Jurkat, Clone E6-1 (cell line): ENCODE data around the gene PRRX2.
"Not testable (repeated sequence)": the region's sequence is repeated elsewhere in the genome, so short reads cannot be mapped to it uniquely, and the experiment has no call there.

ENCODE experiments used
- DNase-seq: peaks from one replicate; pipeline ENCODE4 v3.0.0-alpha.2; 2011; ENCODE audit warnings: low read depth, low spot score
- H3K4me3 ChIP-seq: 2 replicates; pipeline ENCODE4 v1.5.1; 2011; ENCODE audit warnings: mild to moderate bottlenecking, low read length, control low read depth, moderate library complexity

The PRRX2 gene

DNA sequence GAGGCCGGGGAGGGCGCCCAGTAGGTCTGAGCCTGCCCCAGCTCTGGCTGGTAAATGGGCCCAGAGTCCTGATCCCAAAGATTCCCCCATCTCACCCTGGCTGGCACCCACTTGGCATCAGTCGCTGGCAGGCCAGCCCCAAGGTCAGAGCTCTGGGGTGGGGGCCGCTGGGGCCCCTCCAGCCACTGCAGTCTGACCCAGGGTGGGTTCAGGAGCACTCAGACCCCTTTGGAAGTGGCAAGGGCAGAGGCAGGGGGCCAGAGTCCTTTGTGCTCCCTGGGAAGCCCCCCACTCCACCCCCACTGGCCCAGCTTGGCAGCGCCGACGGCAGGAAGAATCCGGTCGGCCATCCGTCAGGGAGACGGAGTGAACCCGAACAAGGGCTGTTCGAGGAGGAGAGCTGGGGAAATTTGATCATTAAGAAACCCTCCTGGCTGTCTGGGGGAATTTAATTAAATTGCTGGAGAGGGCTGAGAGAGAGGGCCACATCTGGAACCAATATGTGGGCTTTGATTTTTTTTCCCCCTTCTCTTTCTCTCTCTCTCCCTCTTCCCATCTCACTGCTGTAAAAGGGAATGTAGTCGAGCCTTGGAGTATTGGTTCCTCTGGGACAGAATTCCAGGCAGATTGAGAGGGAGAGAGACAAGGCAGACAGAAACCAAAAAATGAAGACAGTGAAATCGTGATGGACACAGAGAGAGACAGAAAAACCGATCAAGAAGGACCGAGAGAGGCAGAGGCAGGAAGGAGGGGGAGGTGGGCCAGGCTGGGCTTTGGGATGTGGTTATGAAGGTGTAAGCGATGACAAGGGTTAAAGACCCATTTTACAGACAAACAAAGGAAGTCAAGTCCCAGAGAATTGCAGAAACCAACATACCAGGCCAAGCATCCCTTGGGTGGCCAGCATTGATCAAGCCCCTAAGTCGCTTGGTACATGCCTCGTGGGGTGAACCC, 15.4 kb upstream of the PRRX2 start:
- no peak overlapping the region for H3K4me3 ChIP-seq
- no peak for DNase-seq

DNA sequence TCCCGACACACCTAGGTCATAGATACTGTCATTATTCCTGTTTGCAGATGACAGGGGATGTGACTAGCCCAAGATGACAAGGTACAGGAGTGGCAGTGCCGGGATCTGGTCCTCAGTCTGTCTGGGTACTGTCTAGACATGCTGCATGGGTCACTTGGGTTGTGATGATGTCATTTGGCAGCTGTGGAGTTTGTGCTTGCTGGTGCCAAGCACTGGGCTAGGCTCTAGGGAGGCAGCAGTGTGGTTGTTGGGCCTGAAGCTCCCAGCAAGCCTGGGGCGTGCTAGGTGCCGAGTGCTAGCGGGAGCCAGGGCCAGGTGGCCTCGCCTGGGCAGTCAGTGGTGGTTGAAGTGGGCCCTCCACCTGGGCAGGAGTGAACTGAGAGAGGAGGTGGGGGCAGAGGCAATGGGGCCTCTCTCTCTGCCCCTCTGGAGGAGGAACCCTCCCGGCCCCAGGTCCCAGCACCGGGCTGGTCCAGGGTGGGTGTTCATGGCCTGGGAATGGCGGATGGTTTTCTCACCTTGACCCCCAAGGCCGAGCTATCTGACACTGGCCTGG, 14.7 kb upstream of the PRRX2 start:
- no peak for DNase-seq
- H3K4me3 ChIP-seq, result no peak overlapping the region

DNA sequence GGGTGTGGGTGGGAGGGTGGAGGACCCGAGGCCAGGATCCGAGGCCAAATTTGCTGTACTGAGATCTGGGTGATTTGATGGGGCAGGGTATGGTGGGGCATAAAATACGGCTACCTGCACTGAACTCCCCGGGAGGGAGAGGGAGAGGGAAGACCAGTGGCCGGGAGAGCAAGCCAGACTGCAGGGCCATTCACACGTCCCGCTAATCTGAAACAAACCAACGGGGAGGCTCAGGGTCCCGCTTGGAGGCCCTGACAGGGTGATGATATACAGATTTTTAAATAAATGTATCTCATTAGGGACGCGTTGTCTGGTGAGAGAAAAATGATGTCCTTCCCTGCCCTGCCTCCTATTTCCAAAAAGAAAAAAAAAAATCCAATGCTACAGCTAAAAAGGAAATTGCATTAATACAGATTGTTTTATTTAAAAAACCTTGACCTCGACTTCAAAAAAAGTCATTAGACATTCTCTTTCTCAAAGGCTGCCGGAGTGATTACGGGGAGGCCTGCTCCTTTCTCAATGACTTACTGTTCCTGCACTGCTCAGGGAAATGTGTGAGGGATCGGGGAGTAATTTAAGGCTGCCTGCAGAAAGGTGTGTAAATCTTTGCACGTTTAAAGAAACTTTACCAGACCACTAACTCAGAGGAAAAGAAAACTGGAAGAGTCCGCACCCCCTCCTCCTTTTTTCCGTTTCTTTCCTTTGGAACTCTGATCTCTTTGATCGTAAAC, 11.5 kb upstream of the PRRX2 start:
- no peak for DNase-seq
- no peak overlapping the region for H3K4me3 ChIP-seq

DNA sequence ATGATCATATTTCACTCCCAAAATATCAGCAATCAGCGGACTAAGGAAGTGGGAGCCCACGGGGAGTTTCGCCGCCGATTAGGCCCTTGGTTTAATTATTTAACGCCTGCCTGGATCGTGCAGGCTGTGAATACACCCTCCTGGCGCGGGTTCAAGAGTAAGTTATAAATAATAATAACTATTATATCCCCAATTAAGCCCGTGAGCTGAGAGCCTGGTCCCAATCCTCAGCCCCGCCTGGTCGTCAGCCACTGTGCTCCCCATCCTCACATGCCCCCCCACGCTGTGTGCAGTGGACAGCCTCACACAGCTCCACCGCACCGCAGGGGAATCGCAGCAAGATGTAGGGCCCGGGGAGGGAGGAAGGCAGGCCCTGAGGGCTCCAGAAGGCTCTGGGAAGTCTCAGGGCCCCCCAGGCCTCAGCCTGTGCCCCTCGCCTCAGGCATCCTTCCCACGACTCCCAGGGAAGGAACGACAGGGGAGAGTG, 10.8 kb upstream of the PRRX2 start:
- DNase-seq, result no peak
- H3K4me3 ChIP-seq, result no peak overlapping the region

DNA sequence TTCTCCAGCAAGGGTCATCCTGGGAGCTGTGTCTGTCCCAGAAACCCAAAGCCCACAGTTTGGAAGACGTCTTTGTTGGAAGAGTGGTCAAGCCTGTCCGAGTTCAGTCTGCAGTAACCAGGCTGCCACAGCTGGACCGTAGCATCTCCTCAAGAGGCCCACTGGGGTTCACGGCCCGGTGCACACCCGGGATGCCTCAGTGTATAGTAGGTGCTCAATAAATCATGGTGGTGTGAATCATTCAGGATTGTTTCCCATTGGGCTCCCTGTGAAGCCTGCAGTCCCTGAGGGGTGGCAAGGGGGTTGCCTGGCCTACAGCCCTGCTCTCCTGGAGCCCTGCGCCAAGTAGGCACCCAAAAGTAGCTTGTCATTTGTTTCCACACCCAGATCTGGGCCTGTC, 10.3 kb upstream of the PRRX2 start:
- no peak for DNase-seq
- no peak overlapping the region for H3K4me3 ChIP-seq

DNA sequence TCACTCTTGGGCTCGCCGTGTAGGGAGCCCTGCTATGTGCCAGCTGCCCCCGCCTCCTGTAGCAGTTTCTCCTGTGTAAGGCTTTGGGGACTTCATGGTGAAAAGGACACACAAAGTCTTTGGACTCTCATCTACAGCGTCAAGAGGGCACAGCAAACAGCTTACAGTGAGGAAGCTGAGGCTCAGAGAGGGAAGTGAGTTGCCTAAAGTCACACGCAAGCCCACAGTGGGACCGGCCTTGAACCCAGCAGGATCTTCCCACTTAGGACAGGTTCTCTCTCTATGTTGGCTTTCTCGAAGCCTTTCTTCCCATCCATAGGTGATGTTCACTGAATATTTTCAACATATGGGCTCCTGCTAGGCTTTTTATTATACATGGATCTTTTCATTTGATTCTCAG, 9.8 kb upstream of the PRRX2 start:
- no peak for DNase-seq
- no peak overlapping the region for H3K4me3 ChIP-seq

DNA sequence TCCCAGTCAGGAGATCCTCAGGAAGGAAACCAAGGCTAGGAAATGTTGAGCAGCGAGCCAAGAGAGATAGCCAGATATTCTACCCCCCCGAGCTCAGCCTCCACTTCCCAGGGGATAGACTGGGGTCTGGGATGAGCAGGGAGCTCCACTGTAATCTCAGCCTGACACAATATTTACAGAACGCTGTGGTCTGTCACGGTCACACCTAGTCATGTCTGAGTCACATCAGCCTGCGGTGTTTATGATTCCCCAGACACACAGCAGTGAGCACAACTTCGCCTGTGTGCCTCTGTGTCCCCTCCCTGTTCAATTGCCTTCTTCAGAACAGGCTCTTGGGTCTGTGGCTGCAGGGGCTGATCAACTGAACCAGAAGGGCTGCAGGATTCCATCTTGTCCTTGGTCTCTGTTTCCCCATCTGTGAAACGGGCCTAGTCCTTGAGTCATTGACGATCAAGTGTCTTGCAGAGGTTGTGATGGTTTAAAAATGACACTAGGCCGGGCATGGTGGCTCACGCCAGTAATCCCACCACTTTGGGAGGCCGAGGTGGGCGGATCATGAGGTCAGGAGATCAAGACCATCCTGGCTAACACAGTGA, 8.6 kb upstream of the PRRX2 start:
- no peak for DNase-seq
- H3K4me3 ChIP-seq, result no peak overlapping the region

DNA sequence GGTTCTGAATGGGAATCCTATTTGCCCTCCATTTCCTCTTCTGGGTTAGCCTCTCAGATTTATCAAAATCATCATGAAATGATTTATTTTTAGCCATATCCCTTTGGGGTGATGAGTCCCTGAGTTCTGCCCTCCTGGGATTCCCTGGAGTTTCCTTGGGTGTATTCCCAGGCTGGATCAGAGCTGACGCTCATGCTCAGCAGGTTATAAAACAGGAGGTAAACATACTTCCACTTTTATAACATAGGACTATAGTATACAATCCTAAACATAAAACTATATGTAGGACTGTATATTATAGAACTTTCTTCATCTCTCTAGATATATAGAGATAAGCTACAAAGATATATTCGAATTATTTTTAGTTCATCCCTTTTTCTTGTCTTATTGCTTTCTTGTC, 4.4 kb upstream of the PRRX2 start:
- DNase-seq, result no peak
- H3K4me3 ChIP-seq, result no peak overlapping the region

DNA sequence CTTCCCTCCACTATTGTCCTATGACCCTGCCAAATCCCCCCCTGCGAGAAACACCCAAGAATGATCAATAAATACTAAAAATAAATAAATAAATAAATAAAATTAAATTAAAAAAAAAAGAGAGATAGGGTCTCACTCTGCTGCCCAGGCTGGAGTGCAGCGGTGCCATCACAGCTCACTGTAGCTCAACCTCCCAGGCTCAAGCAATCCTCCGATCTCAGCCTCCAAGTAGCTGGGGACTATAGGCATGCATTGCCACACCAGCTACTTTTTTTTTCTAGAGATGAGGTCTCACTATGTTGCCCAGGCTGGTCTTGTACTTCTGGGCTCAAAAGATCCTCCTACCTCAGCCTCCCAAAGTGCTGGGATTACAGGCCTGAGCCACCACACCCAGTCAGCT, 3.2 kb upstream of the PRRX2 start:
- not testable (repeated sequence) for DNase-seq, H3K4me3 ChIP-seq

DNA sequence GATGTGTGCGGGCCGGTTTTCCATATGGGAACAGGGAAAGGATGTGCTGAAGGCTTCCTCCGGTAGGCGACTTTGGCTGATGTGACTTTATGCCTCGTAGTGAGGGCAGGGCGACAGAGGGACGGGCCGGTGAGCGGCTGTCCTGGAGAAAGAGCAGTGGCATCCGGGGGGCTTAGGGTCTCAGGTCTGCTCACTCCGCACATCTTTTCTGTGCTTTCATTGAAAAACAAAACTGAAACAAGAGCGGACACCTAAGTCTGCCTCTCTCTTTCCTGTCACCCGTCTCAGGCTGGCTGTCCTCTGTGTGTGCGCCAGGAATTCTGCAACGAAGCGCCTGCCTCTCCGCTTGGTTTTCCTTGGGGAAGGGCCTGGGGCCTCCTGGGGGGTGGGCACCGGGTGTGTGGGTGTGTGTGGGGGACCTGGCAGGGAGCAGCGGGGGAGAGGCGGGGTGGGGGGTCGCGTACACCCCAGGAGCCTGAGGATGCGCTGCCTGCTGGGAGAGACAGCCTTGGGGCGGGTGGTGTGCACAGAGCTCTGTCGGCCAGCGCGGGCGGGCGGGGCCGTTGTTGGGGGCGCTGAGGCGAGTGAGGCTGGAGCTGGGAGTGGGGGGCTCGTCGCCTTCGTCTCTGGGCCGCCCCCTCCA, 580 bp upstream of the PRRX2 start:
- DNase-seq, result no peak
- no peak overlapping the region for H3K4me3 ChIP-seq

DNA sequence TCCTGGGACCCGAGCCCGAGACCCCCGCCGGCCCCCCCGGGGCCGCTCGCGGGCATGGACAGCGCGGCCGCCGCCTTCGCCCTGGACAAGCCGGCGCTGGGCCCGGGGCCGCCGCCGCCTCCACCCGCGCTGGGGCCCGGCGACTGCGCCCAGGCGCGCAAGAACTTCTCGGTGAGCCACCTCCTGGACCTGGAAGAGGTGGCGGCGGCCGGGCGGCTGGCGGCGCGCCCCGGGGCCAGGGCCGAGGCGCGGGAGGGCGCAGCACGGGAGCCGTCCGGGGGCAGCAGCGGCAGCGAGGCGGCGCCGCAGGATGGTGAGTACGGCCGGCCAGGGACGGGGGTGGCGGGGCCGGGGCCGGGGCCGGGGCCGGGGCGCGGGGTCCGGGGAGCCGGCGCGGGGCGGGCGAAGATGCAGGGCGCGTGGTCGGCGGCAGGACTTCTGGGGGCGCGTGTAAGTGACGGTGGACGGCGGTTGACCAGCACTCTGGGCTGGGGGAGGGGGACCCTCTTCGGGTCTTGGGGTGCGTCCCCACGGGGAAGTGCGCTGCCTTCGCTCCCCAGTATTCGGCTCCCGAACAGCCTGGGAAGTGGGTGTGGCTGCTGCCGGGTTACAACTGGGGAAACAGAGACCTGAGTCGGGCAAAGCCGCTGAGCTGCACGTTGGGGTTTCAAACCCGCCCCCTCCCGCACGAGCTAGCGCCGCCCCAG, 520 bp downstream of the PRRX2 start:
- no peak for DNase-seq
- H3K4me3 ChIP-seq, result no peak overlapping the region

DNA sequence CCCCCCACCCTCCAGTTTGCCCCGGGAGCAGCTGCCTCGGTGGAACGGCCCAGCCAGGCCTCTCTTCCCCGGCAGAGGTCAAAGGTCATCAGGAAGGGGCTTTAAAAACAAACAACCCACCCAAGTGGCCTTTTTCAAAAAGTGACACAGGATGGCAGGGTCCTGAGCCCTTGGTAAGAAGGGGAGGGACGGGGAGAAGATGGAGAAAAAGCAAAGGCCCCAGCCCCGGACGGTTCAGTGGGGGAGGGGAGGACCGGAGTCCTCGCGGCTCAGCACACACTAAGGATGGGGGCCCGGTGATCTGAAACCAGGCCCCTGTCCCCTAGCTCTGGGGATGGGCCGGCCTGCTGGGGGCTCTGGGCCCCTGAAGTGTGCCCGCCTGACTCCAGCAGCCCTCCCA, 1.1 kb downstream of the PRRX2 start:
- DNase-seq, result no peak
- H3K4me3 ChIP-seq, result no peak overlapping the region

DNA sequence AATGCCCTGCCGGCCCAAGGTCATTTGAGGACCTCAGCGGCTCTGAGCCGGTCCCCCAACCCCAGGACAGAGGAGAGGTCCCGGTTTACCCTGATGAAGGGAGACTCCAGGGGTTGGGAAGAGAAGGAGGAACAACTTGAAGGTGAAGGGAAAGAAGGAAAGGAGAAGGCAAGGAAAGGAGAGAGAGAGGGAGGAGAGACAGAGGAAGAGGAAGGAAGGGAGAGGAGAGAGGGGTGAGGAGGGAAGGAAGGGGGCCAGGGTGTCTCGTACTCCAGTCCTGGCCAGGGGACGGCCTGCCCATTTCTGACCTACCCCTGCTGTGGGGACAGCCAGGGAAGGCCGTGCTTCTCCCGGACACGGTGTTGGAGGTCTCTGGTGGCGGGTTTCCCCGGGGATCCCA, 1.9 kb downstream of the PRRX2 start:
- H3K4me3 ChIP-seq, result no peak overlapping the region
- no peak for DNase-seq

DNA sequence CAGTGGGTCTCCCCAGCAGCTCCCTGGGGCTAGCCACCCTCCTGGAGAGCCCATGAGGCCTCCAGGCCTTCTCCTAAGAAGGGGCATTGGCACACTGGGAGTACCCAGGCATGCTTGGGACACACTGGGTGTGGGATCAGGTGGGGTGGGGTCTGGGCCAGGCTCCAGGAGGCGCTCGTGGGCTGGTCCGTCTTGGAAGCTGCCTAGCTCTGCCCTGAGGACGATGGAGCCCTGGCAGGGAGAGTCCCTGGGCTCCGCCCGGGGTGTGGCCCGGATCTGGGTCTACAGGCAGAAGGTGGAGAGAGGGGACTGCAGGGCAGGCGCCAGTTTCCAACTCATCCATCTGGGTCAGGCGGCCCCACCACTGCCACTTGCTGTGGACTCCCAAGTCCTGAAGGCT, 2.4 kb downstream of the PRRX2 start:
- no peak overlapping the region for H3K4me3 ChIP-seq
- no peak for DNase-seq

DNA sequence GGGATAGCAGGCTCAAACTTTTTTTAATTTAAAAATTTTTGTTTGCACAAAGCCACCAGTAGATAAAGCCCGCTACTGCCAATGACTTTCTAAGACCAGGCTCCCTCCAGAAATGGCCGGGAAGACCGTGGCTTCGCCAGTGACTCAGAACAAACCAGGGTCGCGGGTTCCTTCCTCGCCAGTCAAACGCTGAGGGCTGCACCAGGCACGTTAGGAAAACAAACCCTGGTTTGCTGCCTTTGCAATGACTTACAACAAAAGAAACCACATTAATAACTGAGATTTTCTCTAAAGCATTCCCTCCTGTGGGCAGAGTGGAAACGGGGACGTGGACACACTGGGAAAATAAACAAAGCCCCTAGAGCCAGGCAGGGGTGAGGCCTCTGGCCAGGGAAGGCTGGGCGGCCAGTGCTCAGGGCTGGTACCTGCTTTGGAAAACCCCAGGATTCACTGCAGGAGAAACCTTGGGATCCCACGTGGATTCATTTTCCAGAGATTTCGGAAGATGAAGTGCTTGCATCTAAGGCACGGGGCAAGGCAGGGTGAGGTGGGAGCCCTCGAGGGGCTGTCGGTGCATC, 3.8 kb downstream of the PRRX2 start:
- DNase-seq, result no peak
- no peak overlapping the region for H3K4me3 ChIP-seq

DNA sequence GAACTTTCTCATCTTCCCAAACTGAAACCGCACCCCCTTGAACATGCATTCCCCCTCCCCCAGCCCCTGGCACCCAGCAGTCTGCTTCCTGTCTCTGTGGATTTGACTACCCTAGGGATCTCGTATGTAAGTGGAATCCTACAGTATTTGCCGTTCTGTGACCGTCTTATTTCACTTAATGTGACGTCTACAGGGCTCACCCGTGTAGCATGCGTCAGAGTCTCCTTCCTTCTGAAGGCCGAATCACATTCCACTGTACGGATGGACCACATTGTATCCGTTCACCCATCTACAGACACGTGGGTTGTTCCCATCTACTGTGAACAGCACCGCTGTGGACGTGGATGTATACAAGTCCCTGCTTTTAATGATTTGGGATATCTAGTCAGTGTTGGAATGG, 4.5 kb downstream of the PRRX2 start:
- DNase-seq, result no peak
- H3K4me3 ChIP-seq, result no peak overlapping the region

DNA sequence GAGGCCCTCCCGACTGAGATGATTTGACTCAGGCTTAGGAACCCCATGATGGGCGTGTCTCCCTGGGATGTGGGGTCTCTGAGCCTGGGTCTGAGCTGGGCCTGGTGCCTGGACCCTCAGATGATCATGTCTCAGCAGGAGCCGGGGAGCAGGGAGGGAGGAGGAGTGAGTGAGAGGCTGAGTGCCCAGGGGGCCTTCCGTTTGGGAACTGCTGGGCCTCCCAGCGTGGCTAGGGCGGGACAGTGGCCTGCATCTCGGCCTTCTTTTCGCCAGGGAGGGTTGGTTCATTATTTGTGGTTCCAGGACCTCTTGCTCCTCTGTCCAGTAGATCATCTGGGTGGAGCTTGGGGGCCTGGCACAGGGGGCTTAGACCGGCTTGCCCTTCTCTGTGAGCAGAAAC, 5.6 kb downstream of the PRRX2 start:
- no peak for DNase-seq
- H3K4me3 ChIP-seq, result no peak overlapping the region

DNA sequence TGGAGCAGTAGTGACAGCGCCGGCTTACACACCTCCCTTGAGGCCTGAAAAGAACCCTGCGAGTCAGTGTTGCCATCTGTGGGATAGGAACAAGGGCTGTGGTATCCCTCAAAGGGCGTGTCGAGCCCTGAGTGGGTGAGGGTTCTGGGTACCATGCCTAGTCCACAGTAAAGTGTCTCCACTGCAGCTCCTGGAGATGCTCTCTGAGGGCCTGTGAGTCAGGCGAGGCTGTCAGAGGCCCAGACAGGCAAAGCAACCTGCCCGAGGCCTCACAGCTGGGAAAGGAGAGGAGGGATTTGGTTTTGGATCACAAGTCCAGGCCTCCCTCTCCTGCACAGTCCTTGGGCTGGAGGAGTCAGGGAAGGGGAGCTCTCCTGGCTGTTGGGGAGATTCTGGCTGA, 6.1 kb downstream of the PRRX2 start:
- DNase-seq, result no peak
- no peak overlapping the region for H3K4me3 ChIP-seq
